Kidney epithelial cell (primary cell): ENCODE measurements around the gene RNASE11. TPM values are rescaled to one million over a fixed set of nuclear protein-coding genes. Genes with fewer than 3 reads are reported as not detected.

Experiments used
- DNase-seq: peaks from one replicate; pipeline ENCODE4 v3.0.0-alpha.2; 2010; ENCODE audit warnings: low read depth
- H3K27me3 ChIP-seq: 2 replicates; pipeline ENCODE4 v1.6.0; 2011; ENCODE audit warnings: low read length; ENCODE audit not compliant: control insufficient read depth, insufficient read depth
- H3K36me3 ChIP-seq: 2 replicates; pipeline ENCODE4 v1.5.1; 2011; ENCODE audit warnings: low read length; ENCODE audit not compliant: control insufficient read depth, insufficient read depth
- H3K4me3 ChIP-seq: 2 replicates; pipeline ENCODE4 v1.5.1; 2011; ENCODE audit warnings: low read depth, mild to moderate bottlenecking, control low read depth, low read length
- total RNA-seq: library from RNA; depleted of rRNA; stranded (reverse); fragments of >200 nt; gene quantifications from 2 replicates; pipeline ENCODE4 v1.2.3, GENCODE V29; 2015
- TF ChIP-seq, protein P1 (sequence below): IDR thresholded peaks from 2 replicates; pipeline ENCODE4 v1.5.1; 2011; ENCODE audit warnings: mild to moderate bottlenecking, moderate library complexity, low read length, control low read depth, inconsistent platforms; ENCODE audit not compliant: insufficient read depth, poor library complexity, severe bottlenecking

Gene RNASE11
- total RNA-seq, 1 donor from 2014 or later: not detected

DNA sequence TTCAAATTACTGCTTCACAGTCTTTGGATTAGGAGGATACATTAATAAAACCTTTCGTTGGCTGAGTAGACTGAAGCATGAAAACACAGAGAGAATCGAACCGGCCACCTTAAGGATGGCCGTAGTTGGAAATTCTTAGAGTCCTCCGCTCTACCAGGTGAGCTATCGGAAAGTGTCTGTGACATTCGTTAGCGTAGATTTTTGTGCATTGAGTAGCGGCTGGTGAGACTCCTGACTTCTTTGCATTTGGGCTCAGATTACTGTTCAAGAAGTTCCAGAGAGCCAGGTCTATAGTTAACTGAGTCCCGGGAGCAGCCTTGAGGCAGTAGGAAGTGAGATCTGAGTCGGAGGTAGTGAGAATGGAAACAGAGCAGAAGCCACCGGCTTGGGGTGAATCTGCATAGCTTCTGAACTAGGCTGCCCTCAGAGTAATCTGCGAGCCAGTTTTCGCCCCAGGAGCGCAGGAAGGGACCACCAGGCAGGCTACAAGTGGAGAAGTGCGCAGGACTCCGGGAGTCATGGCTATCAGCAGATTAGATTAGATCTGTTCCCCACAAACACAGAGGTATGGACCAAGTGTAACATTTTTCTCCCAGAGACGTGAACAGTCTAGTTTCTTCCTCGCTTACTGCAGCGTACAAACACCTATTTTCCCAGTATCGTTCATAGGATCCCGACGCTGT, 42.7 kb upstream of the RNASE11 start:
- Histone ChIP-seq H3K27me3 (peaks cover 22% of the 10 kb centered on the region), H3K36me3 (no peaks in the 10 kb centered on the region), H3K4me3 (peak overlapping the region; percentile 40)
- TF ChIP-seq, protein P1, sequence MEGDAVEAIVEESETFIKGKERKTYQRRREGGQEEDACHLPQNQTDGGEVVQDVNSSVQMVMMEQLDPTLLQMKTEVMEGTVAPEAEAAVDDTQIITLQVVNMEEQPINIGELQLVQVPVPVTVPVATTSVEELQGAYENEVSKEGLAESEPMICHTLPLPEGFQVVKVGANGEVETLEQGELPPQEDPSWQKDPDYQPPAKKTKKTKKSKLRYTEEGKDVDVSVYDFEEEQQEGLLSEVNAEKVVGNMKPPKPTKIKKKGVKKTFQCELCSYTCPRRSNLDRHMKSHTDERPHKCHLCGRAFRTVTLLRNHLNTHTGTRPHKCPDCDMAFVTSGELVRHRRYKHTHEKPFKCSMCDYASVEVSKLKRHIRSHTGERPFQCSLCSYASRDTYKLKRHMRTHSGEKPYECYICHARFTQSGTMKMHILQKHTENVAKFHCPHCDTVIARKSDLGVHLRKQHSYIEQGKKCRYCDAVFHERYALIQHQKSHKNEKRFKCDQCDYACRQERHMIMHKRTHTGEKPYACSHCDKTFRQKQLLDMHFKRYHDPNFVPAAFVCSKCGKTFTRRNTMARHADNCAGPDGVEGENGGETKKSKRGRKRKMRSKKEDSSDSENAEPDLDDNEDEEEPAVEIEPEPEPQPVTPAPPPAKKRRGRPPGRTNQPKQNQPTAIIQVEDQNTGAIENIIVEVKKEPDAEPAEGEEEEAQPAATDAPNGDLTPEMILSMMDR: no peak
- no peak for DNase-seq

DNA sequence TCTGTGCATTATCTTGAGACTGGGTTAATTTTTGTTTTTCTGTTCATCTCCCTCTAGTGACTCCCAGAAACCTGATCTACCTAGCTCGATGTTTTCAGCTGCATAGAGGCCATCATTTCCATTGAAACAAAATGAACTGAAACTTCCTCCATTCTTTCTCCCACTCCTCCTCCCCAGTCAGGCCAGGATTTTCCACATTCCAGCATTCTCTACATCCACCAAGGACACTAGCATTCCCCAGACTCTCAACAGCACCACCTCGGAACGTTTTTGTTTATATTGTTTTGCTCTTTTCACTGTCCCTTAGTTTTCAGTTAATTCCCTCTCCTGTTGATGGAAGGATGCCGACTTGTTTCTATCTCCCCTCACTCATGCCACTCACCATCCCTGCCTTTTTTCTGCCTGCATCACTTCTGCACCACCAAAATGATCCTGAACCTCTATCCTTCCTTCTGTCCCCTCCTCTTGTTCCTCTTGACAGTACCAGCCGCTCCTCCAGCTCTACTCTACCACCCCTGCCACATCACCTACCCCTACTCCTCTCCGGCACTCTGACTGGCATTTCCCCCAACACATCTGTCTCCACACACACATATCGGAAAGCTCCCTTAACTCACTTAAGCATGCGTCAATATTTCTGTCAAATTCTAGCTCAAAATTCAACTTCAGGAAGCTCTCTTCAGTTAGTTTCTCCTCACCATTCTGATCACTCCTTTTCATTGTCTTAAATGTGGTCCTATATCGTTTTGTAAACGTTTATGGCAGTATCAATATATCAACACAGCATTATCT, 40.5 kb upstream of the RNASE11 start:
- Histone ChIP-seq H3K36me3 (no peaks in the 10 kb centered on the region), H3K4me3 (no peak overlapping the region), H3K27me3 (peaks cover 17% of the 10 kb centered on the region)
- no peak for DNase-seq
- TF ChIP-seq, protein P1: no peak

DNA sequence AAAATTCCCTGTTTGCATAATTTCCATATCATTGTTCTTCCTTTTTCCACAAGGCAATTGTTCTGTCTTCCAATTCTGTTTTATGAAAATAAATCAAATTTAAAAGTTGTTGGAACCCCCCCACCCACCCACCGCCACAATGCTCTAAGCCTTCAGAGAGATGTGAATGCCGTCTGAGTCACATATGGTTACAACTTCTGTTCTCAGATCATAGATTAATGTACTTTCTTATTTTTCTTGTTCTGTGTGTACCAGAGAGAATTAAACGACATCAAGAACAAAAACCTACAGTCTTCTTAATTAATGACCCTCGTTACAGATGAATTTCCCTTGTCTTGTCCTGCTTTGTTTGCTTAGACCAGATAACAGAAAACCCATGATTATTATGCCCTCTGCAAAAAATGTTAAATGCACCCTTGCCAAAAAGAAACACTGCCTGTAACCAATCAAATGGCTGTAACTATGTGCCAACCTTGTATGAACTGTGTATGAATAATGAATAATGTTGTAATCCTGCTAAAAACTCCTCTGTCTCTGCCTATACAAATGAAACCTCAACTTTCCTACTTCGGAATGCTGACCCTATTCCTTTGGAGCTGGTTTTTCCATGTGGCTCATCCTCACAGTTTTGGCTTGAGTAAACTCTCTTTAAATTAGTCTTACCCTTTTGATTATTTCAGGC, 39.7 kb upstream of the RNASE11 start:
- Histone ChIP-seq H3K27me3 (peaks cover 15% of the 10 kb centered on the region), H3K4me3 (no peak overlapping the region), H3K36me3 (no peaks in the 10 kb centered on the region)
- TF ChIP-seq, protein P1: no peak
- no peak for DNase-seq

DNA sequence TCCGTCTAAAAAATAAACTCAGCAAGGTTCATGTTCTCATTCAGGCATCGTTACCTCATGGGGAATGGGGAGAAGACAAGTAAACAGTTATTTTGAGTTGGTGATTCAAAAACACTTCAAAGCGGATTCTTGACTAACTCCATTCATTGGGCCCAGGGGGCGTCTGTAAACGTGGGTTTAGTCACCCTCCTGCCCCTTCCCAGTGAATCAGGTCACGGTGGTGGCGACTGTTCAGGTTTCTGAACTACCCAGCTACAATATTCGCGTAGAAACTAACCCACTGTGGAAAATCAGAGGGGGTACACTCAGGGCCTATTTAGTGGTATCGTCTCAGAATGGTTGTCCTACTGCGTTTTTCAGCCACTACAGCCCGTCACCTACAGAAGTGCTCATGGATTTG, 38.5 kb upstream of the RNASE11 start:
- TF ChIP-seq, protein P1: no peak
- Histone ChIP-seq H3K36me3 (no peaks in the 10 kb centered on the region), H3K27me3 (peaks cover 15% of the 10 kb centered on the region), H3K4me3 (no peak overlapping the region)
- DNase-seq: no peak

DNA sequence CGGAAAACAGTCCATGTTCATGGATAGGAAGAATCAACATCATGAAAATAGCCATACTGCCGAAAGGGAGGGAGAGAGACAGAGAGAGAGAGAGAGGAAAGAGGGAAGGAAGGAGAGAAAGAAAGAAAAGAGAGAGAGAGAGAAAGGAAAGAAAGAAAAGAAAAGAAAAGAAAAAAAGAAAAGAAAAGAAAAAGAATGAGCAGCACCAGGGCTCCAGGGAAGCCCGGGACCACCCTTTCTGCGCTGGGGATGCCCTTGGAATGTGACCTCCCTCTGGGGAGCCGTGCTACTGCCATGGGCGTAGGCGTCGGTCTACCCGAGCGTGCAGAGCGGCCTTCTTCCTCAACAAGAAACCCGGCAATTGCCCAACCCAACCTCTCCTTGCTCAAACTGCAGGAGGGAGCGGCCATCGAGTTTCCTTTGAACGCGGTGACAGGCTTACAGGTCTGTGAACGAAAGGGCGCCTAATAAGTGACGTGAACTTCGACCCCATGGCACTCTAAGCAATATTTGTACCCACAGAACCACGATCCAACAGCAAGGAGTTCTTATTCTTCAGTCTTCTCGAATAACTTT, 36.8 kb upstream of the RNASE11 start:
- Histone ChIP-seq H3K4me3 (peak overlapping the region; percentile 35), H3K36me3 (no peaks in the 10 kb centered on the region), H3K27me3 (peaks cover 15% of the 10 kb centered on the region)
- TF ChIP-seq, protein P1: no peak
- no peak for DNase-seq
